ENCODE measurements around the gene DHH. TPM values are rescaled to one million over a fixed set of nuclear protein-coding genes. Genes with fewer than 3 reads are reported as not detected.
A peak's percentile ranks its signal among the peaks of the same experiment; 100 is the strongest.

DHH gene
- total and polyA plus RNA-seq, 2 donors (not counting 3 experiments of a cell fraction or from before 2014, with no cell fraction given), result 2.9 to 3.3 TPM

DNA sequence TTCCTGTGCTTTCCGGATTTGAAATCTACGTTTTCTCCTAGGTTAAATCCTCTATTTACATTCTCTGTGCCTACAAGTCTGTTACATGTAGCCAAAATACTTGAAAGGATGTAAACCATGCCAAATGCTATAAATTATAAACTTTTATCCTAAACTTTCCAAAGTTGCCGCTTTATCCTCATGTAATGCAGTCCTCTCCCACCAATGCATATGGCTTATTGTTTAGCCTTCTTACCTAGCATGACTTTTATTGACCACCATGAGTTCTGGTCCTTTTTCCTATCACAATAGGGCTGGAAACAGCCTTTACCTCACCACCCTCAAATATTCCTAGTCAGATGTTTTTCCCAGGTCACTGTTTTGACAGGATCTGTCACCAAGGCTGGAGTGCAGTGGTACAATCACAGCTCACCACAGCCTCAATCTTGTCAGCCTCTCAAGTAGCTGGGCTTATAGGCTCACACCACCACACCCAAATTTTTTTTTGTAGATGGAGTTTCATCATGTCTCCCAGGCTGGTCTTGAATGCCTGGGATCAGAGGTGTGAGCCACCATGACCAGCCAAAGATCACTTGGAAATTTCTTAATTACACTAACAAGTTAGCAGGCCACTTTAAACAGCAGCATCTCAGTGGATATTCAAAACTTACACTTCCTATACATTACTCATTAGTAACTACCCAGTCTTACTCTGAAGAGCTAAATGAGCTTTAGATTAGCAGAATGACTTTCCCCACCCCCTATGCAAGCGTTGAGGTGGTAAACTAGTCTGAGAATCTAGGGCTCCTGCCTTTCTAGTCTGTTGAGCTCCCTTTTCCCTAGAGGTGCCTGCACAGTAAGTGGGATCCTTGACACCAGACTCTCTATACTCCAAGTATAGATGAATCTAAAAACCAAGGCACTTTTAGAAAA is 32.5 kb upstream of the DHH start:
- no peak overlapping the region for H3K27ac ChIP-seq (ENCODE audit: insufficient read depth, low read depth, low read length)
- POLR2A ChIA-PET, result interaction anchor here (0.6 to 0.8 kb wide), 2 partner anchors 57 to 69 kb away, joined by 3 to 5 read pairs; partner anchors contain the start of gene RHEBL1
- no peak for TF ChIP-seq JUN (IDR thresholded peaks at IDR 0.05; ENCODE audit: borderline replicate concordance, insufficient read depth, insufficient read length, low read depth)
- TF ChIP-seq POLR2AphosphoS5 (IDR thresholded peaks at IDR 0.05; ENCODE audit: insufficient read depth, low read depth, low read length), result peak; percentile 63
- TF ChIP-seq, protein P1, sequence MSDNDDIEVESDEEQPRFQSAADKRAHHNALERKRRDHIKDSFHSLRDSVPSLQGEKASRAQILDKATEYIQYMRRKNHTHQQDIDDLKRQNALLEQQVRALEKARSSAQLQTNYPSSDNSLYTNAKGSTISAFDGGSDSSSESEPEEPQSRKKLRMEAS (IDR thresholded peaks at IDR 0.05; ENCODE audit: insufficient read depth, insufficient read length), result no peak
- TF ChIP-seq, protein P2, sequence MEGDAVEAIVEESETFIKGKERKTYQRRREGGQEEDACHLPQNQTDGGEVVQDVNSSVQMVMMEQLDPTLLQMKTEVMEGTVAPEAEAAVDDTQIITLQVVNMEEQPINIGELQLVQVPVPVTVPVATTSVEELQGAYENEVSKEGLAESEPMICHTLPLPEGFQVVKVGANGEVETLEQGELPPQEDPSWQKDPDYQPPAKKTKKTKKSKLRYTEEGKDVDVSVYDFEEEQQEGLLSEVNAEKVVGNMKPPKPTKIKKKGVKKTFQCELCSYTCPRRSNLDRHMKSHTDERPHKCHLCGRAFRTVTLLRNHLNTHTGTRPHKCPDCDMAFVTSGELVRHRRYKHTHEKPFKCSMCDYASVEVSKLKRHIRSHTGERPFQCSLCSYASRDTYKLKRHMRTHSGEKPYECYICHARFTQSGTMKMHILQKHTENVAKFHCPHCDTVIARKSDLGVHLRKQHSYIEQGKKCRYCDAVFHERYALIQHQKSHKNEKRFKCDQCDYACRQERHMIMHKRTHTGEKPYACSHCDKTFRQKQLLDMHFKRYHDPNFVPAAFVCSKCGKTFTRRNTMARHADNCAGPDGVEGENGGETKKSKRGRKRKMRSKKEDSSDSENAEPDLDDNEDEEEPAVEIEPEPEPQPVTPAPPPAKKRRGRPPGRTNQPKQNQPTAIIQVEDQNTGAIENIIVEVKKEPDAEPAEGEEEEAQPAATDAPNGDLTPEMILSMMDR (IDR thresholded peaks at IDR 0.05; ENCODE audit: extremely low read depth in 1 of 2, insufficient read depth in 1 of 2, low read depth in 1 of 2, low read length in 2 of 2), result no peak
- no peak for TF ChIP-seq MYC (IDR thresholded peaks at IDR 0.05; ENCODE audit: low read depth, low read length)
- no peak for TF ChIP-seq EZH2 (IDR thresholded peaks at IDR 0.05; ENCODE audit: borderline replicate concordance, low read depth, low read length, severe bottlenecking)
- TF ChIP-seq GATA2 (IDR thresholded peaks at IDR 0.05; ENCODE audit: insufficient read depth, insufficient read length, low read depth, low read length), result no peak
- peak; percentile 82 for TF ChIP-seq POLR2A (IDR thresholded peaks at IDR 0.05; ENCODE audit: low read depth, low read length)
- TF ChIP-seq FOS (IDR thresholded peaks at IDR 0.05; ENCODE audit: borderline replicate concordance, insufficient read depth, low read length), result no peak
- BruUV-seq (replicated peaks), result no TSS peak
- H3K27me3 ChIP-seq (ENCODE audit: control insufficient read depth in 2 of 2, insufficient read depth in 2 of 2, low read length in 2 of 2), result no peaks in the 10 kb centered on the region
- CTCF ChIA-PET, result interaction anchor here (0.9 to 2.1 kb wide), 3 partner anchors 39 to 108 kb away, joined by 3 to 8 read pairs (median 3); no protein-coding TSS in a partner anchor
- no peak overlapping the region for H2AFZ ChIP-seq (ENCODE audit: low read depth, low read length)
- H3K36me3 ChIP-seq (ENCODE audit: control insufficient read depth in 2 of 2, extremely low read depth in 1 of 2, insufficient read depth in 2 of 2, low read length in 2 of 2), result peaks cover 14 to 18% of the 10 kb centered on the region in 2 experiments
- peaks cover 18% of the 10 kb centered on the region for H3K4me1 ChIP-seq (ENCODE audit: control insufficient read depth, extremely low read depth, insufficient read depth, low read length)
- dilution Hi-C loops (cut with MboI; ENCODE audit: extremely low pct_ligation_motif_present, low sequenced_read_pairs) (no loop called here), intact Hi-C loops (cut with micrococcal nuclease) (no loop called here)
- no peaks in the 10 kb centered on the region for H3K9me3 ChIP-seq (replicated peaks; ENCODE audit: control insufficient read depth, insufficient read depth, low read length)
- H3K4me2 ChIP-seq (ENCODE audit: insufficient read depth, low read length), result no peak overlapping the region
- H4K20me1 ChIP-seq (replicated peaks; ENCODE audit: control insufficient read depth, extremely low read depth, insufficient read depth, low read length), result peaks cover 4% of the 10 kb centered on the region
- DNase-seq (ENCODE audit: low read depth, low spot score) (no peak), FAIRE-seq (no peak)
- H3K9ac ChIP-seq (replicated peaks; ENCODE audit: extremely low read depth, insufficient read depth, low read length), result no peak overlapping the region
- peaks cover 27% of the 10 kb centered on the region for H3K79me2 ChIP-seq (ENCODE audit: control insufficient read depth, insufficient read depth, low read length)
- no peak overlapping the region for H3K4me3 ChIP-seq (replicated peaks in 1 of 3; ENCODE audit: insufficient read depth in 1 of 3, low read depth in 1 of 3, low read length in 3 of 3)
- no peaks in the 10 kb centered on the region for H3K9me1 ChIP-seq (replicated peaks; ENCODE audit: control insufficient read depth, extremely low read depth, insufficient read depth, low read length)

Data from endothelial cell of umbilical vein (primary cell).